ENCODE measurements around the gene CHIT1. TPM values are rescaled to one million over a fixed set of nuclear protein-coding genes. Genes with fewer than 3 reads are reported as not detected.

The CHIT1 gene
- total RNA-seq, 1 donor from 2014 or later: 0.22 TPM

GRCh38 chr1:203202431-203203245 is 26.8 kb downstream of the CHIT1 start:
- DNase-seq (ENCODE audit: low spot score) (no peak), ATAC-seq (peak; percentile 81)
- intact Hi-C loops (cut with DNase I): no loop called here

- ATAC-seq (no peak), DNase-seq (ENCODE audit: low spot score) (no peak)
- intact Hi-C loops (cut with DNase I): no loop called here
Measured at GRCh38 chr1:203201516-203202205, 27.8 kb downstream of the CHIT1 start.

DNA sequence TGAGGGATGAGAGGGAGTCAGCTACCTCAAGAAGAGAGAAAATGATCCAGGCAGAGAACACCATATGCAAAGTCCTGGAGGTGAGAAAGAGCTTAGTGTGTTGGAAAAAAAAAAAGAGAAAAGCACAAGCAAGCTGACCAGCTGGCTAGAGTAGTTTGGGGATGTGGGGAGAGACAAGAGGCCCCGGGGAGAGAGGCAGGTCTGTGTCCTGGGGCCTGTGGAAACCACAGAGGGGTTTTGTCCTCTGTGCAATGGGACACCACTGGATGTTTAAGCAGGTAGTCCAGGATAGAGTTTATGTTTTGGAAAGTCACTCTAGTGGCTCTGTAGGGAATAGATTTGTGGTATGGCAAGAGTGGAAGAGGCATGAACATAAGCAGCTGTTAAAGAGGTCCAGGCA is 28.6 kb downstream of the CHIT1 start:
- DNase-seq (ENCODE audit: low spot score) (peak; percentile 39), ATAC-seq (no peak)
- intact Hi-C loops (cut with DNase I): no loop called here

- intact Hi-C loops (cut with DNase I): no loop called here
- peak; percentile 58 for DNase-seq (ENCODE audit: low spot score)
- peak; percentile 88 for ATAC-seq
Measured at GRCh38 chr1:203199816-203200571, 29.5 kb downstream of the CHIT1 start.

DNA sequence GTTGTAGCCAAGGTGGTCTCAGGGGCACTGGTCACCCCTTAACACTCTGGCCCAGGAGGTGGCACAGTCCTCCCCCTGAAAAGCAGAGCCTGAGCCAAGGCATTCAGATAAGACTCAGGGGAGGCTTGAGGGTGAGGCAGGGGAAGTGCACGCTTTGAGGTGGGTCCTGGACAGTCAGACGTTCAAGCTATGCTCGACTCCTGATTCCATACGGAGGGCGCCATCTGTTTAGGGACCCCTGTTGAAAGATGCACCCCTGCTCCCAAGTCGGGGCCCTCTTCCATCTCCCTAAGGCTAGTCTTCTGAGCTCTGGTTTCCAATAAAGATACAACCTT is 30.0 kb downstream of the CHIT1 start:
- intact Hi-C loops (cut with DNase I): no loop called here
- no peak for DNase-seq (ENCODE audit: low spot score)
- no peak for ATAC-seq

DNA sequence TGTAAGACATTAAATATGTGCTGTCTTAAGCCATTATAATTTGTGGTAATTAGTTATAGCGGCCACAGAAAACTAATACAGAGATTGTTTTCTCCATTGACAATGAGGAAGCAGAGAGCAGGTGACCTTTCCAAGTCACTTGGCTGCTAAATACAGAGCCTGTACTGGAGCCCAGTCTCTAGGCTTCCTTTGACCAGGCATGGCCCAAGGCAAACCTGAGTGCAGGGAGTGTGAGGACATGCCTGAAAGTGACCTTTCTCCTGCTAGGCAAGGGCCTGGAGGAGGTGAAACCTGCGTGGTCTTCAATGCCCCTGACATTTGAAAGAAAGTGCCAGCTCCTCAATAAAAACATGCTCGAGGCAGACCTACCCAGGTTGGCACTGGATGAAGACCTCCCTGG is 30.5 kb downstream of the CHIT1 start:
- intact Hi-C loops (cut with DNase I): no loop called here
- DNase-seq (ENCODE audit: low spot score) (no peak), ATAC-seq (no peak)

DNA sequence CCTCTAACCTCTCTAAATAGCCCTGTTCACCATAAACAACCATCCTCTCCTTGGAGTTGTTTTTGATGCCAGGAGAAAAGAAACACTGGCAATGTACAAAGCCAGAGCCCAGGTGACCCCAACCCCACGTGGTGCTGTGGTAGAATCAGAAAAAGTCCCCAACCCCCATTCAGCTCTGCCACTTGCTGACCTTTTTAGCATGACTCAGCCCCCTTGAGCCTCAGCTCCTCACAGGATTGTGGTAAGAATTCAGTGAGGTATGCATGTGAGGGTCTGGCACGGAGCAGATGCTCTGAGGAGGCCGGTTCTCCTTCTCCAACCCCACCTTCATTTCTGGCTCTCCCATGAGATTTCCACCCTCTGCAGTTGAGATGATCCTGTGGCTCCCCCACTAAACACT is 31.8 kb downstream of the CHIT1 start:
- ATAC-seq: no peak

GRCh38 chr1:203196371-203196770 is 33.1 kb downstream of the CHIT1 start:
- no peak for ATAC-seq
- peak; percentile 28 for DNase-seq (ENCODE audit: low spot score)
- intact Hi-C loops (cut with DNase I): no loop called here

More for the DNA sequence above, 31.8 kb downstream of the CHIT1 start:
- intact Hi-C loops (cut with DNase I): no loop called here
- DNase-seq (ENCODE audit: low spot score): peak; percentile 35

GRCh38 chr1:203190949-203191348 is 38.5 kb downstream of the CHIT1 start:
- no peak for ATAC-seq
- intact Hi-C loops (cut with DNase I): no loop called here
- DNase-seq (ENCODE audit: low spot score): no peak

GRCh38 chr1:203189951-203190352 is 39.5 kb downstream of the CHIT1 start:
- DNase-seq (ENCODE audit: low spot score) (peak; percentile 55), ATAC-seq (peak; percentile 66)
- intact Hi-C loops (cut with DNase I): no loop called here

DNA sequence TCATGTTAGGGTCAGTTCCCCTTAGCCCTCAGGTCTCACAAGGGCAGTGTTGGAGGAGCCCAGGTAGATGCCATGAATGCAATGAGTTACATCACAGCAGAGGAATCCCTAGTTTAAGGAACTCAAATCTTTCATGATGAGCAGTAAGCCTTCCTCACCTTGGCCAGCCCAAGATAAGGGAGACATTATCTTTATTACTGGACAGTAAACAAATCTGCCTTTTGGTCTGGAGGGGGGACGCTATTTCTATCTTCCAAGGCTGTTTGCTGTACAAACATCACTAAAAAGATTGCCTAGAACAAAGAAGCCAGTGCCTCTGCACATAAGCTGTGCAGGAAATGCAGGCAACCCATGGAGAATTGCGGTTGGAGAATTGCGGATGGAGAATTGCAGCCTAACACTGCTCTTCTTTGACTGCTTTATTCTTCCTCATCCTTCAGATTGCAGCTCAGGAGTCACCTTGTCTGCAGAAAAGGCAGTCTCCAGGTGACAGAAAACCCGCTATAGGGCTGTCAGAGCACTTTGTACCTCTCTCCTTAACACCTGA is 40.7 kb downstream of the CHIT1 start:
- intact Hi-C loops (cut with DNase I): no loop called here
- peak; percentile 51 for DNase-seq (ENCODE audit: low spot score)
- peak; percentile 71 for ATAC-seq

GRCh38 chr1:203187689-203188264 is 41.7 kb downstream of the CHIT1 start:
- intact Hi-C loops (cut with DNase I): no loop called here
- DNase-seq (ENCODE audit: low spot score) (no peak), ATAC-seq (peak; percentile 3)

DNA sequence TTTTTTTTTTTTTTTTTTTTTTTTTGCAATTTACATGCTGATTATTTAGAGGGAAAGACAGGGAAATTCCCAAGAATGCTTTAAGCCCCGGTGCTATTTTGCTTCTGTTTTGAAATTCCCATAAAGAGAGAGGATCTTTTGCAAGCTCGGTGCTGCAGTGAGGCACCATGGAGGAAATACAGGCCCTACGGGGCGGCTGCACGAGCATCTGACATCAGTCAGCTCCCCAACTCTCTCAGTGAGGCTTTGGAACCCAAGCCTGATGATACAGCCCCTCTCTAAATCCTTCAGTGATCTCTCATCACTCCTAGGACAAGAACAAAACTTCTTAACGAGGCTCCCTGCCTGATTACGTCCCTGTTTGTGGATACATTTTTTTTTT is 42.2 kb downstream of the CHIT1 start:
- peak; percentile 7 for ATAC-seq
- DNase-seq (ENCODE audit: low spot score): peak; percentile 47
- intact Hi-C loops (cut with DNase I): no loop called here

DNA sequence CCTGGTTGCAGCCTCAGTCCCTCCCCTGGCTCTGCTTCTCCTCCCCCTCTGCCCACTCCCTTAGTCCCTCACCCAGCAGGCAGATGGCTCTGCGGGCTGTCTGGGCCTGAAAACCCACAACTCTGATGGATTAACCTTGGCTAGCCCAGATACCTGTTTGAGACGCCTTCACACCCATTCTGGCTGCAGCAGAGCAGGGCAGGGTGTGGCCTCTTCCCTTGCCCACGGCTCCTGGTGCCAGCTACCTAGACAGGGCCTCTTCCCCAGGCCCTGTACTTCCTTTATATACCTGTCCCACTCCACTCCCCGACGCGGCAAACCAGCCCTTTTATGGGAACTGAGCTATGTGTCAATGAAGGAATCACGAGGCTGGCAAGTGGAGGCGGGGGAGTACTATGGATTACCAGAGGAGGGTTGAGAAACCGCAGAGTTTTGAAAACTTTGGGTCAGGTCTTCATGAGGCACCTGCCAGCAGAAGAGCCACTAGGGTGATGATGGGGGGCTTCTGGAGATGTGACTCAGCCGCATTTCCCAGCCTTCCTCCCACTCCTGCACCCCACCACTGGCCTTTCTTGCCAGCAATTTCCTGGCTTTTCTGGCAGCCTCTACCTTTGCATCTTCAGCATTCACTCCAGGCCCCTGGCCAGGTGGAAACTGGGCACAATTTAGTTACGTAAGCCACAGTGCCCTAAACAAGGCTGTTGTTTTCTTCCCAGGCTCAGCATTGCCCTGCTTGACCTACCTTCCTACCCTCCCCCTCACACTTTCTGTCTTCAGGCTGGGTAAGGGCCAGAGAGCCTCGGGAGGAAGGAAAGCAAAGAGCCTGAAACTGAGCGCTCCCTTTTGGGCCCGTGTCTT is 42.8 kb downstream of the CHIT1 start, which contains the start of gene CHI3L1:
Gene CHI3L1 (minus strand): TSS at position 259 of the 858 bp plus-strand sequence. CDS start 81 bp downstream, at position 178.
- ATAC-seq (no peak), DNase-seq (ENCODE audit: low spot score) (peak; percentile 65)
- intact Hi-C loops (cut with DNase I): no loop called here

DNA sequence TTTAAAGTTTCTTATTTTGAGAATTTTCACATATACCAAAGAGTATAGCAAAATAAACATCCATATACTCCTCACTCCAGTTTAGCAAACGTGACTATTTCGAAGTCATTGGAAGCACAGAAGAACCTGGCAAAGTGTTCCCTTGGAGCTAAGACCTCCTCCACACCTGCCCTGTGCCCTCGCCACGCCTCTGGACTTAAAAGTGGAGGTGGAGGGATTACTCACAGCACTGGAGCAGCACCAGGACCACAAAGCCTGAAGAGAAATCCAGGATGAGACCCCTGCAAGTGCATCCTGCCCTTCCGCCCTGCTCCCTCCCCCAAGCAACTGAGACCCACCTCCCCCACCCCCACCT is 43.4 kb downstream of the CHIT1 start:
- ATAC-seq (no peak), DNase-seq (ENCODE audit: low spot score) (peak; percentile 27)
- intact Hi-C loops (cut with DNase I): no loop called here

- ATAC-seq: no peak
- DNase-seq (ENCODE audit: low spot score): peak; percentile 54
- intact Hi-C loops (cut with DNase I): no loop called here
Measured at GRCh38 chr1:203185585-203185984, 43.9 kb downstream of the CHIT1 start.

DNA sequence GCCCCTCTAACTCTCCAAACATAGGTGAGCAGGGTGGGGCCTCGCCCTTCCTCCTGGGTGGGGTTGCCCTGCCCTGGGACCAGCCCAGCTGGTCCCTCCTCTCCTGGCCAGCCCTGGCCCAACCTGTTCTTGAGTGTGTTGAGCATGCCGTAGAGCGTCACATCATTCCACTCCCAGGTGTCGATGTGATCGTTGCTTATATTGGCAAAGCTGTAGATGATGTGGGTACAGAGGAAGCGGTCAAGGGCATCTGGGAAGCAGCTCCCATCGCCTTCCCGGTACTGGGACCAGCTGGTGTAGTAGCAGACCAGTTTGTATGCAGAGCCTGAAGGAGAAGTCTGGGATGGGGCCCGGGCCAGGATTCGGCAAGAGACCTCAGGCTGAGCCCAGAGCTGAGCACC is 44.4 kb downstream of the CHIT1 start:
- intact Hi-C loops (cut with DNase I): no loop called here
- ATAC-seq (no peak), DNase-seq (ENCODE audit: low spot score) (peak; percentile 27)

- DNase-seq (ENCODE audit: low spot score): no peak
- intact Hi-C loops (cut with DNase I): no loop called here
Measured at GRCh38 chr1:203184467-203184866, 45.0 kb downstream of the CHIT1 start.

More at GRCh38 chr1:203184467-203184866, 45.0 kb downstream of the CHIT1 start:
- ATAC-seq: no peak
